ENCODE measurements around the gene NOX4. TPM values are rescaled to one million over a fixed set of nuclear protein-coding genes. Genes with fewer than 3 reads are reported as not detected.
"Not testable (repeated sequence)": the region's sequence is repeated elsewhere in the genome, so short reads cannot be mapped to it uniquely, and the experiment has no call there.

NOX4 gene
- polyA plus RNA-seq, 12 donors: 2.2 to 4.9 (median 3.5) TPM; not detected in 2

- DNase-seq: peak; percentile 2
Observed at GRCh38 chr11:89463266-89463780, 27.9 kb downstream of the NOX4 start.

- DNase-seq: no peak
Observed at GRCh38 chr11:89458716-89459115, 32.5 kb downstream of the NOX4 start.

GRCh38 chr11:89457190-89457589 lies 34.0 kb downstream of the NOX4 start:
- DNase-seq: no peak

- no peak for DNase-seq
Observed at GRCh38 chr11:89456681-89457080, 34.5 kb downstream of the NOX4 start.

- no peak for DNase-seq
Observed at GRCh38 chr11:89452780-89453179, 38.4 kb downstream of the NOX4 start.

- DNase-seq: no peak
Observed at GRCh38 chr11:89447845-89448244, 43.3 kb downstream of the NOX4 start.

- no peak for DNase-seq
Observed at GRCh38 chr11:89443361-89444322, 47.5 kb downstream of the NOX4 start.

GRCh38 chr11:89442801-89443200 lies 48.4 kb downstream of the NOX4 start:
- DNase-seq: no peak

- DNase-seq: no peak
Observed at GRCh38 chr11:89441606-89442005, 49.6 kb downstream of the NOX4 start.

- no peak for DNase-seq
Observed at GRCh38 chr11:89437317-89437716, 53.9 kb downstream of the NOX4 start.

- DNase-seq: no peak
Observed at GRCh38 chr11:89436071-89436470, 55.1 kb downstream of the NOX4 start.

GRCh38 chr11:89433278-89433677 lies 57.9 kb downstream of the NOX4 start:
- DNase-seq: no peak

- DNase-seq: not testable (repeated sequence)
Observed at GRCh38 chr11:89432182-89432581, 59.0 kb downstream of the NOX4 start.

GRCh38 chr11:89426501-89426900 lies 64.7 kb downstream of the NOX4 start:
- not testable (repeated sequence) for DNase-seq

GRCh38 chr11:89421718-89422117 lies 69.5 kb downstream of the NOX4 start:
- no peak for DNase-seq

- DNase-seq: no peak
Observed at GRCh38 chr11:89420981-89421380, 70.2 kb downstream of the NOX4 start.

GRCh38 chr11:89416961-89417360 lies 74.2 kb downstream of the NOX4 start:
- no peak for DNase-seq

- DNase-seq: not testable (repeated sequence)
Observed at GRCh38 chr11:89411112-89411511, 80.1 kb downstream of the NOX4 start.

GRCh38 chr11:89410666-89411065 lies 80.5 kb downstream of the NOX4 start:
- DNase-seq: not testable (repeated sequence)

GRCh38 chr11:89408441-89408840 lies 82.7 kb downstream of the NOX4 start:
- DNase-seq: not testable (repeated sequence)

- no peak for DNase-seq
Observed at GRCh38 chr11:89405629-89406028, 85.5 kb downstream of the NOX4 start.

GRCh38 chr11:89391654-89392053 lies 99.5 kb downstream of the NOX4 start:
- DNase-seq: not testable (repeated sequence)

GRCh38 chr11:89387501-89387900 lies 103.7 kb downstream of the NOX4 start:
- DNase-seq: not testable (repeated sequence)
